Measurements from ENCODE around the gene ZBTB22.
"Not testable (repeated sequence)": the region's sequence is repeated elsewhere in the genome, so short reads cannot be mapped to it uniquely, and the experiment has no call there.

ZBTB22 gene

DNA sequence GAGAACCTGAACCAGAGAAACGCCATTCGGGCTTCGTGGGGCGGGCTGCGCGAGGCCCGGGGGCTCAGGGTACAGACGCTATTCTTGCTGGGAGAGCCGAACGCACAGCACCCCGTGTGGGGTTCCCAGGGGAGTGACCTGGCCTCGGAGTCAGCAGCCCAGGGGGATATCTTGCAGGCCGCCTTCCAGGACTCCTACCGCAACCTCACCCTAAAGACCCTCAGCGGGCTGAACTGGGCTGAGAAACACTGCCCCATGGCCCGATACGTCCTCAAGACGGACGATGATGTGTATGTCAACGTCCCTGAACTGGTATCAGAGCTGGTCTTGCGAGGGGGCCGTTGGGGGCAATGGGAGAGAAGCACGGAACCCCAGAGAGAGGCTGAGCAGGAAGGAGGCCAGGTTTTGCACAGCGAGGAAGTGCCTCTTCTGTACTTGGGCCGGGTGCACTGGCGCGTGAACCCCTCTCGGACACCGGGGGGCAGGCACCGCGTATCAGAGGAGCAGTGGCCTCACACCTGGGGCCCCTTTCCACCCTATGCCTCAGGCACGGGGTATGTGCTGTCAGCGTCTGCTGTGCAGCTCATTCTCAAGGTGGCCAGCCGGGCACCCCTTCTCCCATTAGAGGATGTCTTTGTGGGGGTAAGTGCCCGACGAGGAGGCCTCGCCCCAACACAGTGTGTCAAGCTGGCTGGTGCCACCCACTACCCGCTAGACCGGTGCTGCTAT is 39.7 kb downstream of the ZBTB22 start:
- peak; percentile 41 for DNase-seq

DNA sequence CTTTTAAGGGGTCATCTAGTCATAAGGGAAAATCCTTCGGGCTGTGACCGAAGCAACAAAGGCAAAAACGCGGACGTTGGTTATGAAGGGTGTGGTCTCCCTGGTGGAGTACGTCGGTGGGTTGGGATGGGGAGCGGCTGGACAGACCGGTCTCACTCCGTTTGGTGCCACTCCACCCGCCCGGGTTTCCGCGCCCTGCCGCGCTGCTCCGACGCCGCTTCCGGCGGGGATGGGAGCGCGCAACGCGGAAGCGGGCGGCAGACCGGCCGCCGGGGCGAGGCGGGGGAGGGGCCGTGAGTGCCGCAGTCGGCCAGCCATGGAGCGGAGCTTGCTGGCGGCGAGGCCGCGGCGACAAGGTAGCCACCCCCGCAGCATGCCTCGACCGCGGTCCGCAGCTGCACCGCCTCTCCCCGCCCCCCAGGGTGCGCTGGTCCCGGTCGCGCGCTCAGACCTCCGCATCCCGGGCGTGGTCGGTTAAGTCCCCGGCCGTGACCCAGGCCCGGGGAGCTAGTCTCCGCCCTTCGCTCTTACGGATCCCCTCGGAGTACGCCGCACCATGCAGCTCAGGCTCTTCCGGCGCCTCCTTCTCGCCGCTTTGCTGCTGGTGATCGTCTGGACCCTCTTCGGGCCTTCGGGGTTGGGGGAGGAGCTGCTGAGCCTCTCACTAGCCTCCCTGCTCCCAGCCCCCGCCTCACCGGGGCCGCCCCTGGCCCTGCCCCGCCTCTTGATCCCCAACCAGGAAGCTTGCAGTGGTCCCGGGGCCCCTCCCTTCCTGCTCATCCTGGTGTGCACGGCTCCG is 40.5 kb downstream of the ZBTB22 start, which contains the start of gene B3GALT4:
B3GALT4 (plus strand) TSS at position 260 of the 799 bp plus-strand sequence; CDS start at position 557, 297 bp downstream.
- DNase-seq, result peak; percentile 77

DNA sequence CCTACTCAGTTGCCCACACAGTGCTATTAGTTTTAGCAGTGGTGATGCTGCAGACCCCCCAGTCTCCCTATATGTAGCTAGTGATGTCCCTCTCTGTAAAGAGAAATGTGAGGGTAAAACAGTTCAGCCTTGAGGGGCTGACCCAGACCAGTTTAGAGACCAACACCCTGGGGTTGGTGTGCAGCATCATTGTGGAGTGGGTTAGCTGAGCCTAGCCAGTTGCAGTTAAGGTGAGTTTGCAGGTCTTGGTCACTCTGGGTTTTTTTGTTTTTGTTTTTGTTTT is 41.0 kb downstream of the ZBTB22 start:
- no peak for DNase-seq

DNA sequence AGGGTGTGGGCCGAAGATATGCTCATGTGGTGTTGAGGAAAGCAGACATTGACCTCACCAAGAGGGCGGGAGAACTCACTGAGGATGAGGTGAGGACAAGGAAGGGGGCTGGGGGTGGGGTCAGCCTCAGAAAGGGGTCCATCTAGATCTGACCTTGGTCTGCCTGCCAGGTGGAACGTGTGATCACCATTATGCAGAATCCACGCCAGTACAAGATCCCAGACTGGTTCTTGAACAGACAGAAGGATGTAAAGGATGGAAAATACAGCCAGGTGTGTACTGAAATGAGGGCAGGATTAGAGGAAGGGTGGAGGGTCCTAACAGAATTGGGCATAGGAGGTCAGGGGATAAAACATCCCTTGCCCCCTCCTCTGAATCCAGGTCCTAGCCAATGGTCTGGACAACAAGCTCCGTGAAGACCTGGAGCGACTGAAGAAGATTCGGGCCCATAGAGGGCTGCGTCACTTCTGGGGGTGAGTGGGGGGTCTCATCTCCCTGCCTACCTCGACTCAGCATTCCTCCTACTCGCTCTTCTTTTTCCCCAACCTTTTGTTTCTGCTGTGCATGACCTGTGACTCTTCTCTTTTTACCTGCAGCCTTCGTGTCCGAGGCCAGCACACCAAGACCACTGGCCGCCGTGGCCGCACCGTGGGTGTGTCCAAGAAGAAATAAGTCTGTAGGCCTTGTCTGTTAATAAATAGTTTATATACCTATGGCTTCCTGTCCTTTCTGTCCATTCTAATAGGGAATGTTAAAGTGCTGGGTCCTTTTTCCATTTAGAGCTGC is 41.6 kb downstream of the ZBTB22 start:
- not testable (repeated sequence) for DNase-seq

DNA sequence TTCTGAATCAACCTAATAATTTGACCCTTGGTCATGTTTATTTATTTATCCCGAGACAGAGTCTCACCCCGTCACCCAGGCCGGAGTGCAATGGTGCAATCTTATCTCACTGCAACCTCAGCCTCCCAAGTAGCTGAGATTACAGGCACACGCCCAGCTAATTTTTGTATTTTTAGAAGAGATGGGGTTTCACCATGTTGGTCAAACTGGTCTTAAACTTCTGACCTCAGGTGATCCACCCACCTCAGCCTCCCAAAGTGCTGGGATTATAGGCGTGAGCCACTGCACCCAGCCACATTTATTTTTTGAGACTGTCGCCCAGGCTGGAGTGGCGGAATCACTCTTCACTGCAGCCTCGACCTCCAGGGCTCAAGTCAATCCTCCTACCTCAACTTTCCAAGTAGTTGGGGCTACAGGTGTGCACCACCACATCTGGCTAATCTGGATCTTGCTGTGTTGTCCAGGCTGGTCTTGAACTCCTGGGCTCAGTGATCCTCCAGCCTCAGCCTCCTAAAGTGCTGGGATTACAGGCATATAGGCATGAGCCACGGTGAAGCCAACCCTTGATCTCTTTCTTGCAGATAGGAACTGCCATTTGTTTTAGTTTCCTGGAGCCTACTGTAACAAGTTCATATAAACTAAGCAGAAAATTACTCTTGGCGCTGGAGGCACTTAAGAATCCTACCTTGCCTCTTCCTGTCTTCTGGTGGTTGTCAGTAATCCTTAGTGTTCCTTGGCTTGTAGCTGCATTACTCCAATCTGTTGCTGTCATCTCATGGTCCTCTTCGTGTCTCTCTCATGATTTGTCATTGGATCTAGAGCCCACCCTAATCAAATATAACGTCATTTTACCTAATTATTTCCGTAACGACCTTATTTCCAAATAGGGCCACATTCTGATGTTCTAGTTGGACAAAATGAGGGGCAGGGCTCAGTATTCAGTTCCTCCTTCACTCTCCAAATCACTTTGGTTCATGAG is 43.3 kb downstream of the ZBTB22 start:
- no peak for DNase-seq

DNA sequence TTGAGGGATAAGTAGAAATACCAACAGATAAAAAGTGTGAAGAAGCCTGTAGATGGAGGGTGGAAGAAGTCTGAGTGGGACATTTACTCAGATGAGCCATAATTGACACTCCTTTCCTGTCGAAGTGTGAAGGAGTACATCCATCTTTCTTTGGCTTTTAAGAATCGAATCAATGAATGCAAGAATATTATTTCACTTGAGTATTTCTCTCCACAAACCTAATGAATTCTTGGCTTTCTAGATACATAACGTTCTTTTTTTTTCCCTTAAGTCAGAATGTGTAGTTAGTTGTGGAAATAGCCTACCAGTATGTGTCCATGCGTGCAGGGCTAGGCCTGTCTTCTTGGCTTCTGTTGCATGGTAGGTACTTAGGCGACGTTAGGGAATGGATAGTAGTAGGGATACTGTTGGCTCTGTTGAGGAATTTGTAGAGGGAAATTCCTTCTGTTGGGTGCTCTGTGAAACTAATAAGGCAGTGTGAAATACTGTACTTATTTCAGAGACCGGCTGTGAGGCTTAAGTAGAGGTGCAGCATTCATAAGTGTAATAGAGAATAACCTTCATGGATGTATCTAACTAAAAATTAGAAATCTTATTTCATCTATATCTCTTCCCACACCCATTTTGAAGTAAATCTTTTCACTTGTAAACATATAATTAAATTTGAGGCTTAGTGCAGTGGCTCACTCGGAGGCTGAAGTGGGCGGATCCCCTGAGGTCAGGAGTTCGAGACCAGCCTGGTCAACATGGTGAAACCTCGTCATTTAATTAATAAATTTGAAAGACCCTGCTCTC is 44.2 kb downstream of the ZBTB22 start:
- no peak for DNase-seq

DNA sequence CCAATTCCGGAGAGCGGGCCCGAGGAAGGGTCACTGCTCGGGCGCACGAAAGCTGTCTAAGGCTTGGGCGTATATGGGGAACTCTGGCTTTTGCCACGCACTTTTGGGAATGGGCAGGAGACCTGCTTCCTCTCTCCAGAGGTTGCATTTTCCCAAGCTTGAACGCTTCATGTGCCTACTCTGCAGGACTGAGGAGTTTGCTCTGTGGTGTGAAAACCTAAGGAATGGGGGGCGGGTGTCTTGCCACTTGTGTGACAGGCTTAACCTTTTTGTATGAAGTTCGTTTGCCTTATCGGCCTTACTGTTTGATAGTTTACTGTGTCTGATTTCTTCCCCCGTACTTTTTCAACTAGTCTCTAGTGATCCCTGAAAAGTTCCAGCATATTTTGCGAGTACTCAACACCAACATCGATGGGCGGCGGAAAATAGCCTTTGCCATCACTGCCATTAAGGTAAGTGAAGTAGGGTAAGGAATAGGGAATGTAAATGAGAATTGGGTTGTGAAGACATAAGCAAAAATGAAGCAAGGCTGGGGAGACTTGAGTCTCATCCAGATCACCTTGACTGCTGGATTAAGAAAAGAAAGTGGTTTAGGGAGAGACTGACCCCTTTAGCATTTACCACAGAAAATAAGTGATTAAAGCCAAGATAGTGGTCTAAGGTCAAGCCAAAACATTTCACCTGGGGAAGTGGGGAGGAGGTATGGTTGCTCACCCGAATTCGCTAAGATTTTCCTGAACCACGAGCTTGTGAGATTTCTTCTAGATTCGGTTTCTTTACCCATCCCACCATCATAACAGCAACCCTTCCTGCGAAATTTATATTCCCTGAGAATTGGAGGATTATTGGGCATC is 45.0 kb downstream of the ZBTB22 start:
- DNase-seq, result no peak

GRCh38 chr6:33271468-33272274 is 45.9 kb downstream of the ZBTB22 start, which contains the start of the genes RPS18 and VPS52:
Gene RPS18, plus strand, starts transcription at chr6:33272075. Its CDS starts 45 bp downstream, at chr6:33272120.
Gene VPS52, minus strand, starts transcription at chr6:33271876. Its CDS starts 201 bp downstream, at chr6:33271675.
- DNase-seq, result peak; percentile 97

DNA sequence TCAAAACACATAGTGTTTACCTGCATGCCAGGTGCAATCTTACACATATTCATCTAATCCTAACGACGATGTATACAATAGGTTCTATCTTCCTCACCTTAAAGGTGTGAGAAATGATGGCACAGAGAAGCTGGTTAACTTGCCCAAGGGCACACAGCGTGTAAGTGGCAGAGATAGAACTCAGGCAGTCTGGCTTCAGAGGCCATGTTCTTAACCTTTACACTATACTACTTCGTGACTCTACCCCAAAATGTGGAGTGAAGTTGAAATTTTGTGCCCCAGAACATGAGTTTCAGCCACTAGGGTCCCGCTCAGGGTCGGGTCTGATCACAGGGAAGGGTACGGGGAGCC is 46.5 kb downstream of the ZBTB22 start:
- DNase-seq, result no peak
